Measurements from ENCODE around the gene HS3ST3A1. TPM values are rescaled to one million over a fixed set of nuclear protein-coding genes. Genes with fewer than 3 reads are reported as not detected.

HS3ST3A1 gene
- total and polyA plus RNA-seq, 2 of the 8 experiments (the other 6 are each of a cell fraction or from before 2014, with no cell fraction given), result 5.4 to 5.7 TPM

- Histone ChIP-seq H2AK5ac (ENCODE audit: low read depth, low read length) (no peak overlapping the region), H3K4me3 (ENCODE audit: extremely low read depth in 1 of 4, insufficient read depth in 2 of 4, low read depth in 3 of 4, low read length in 4 of 4) (no peak overlapping the region), H3K27me3 (replicated peaks in 1 of 4; ENCODE audit: control insufficient read depth in 3 of 4, extremely low read depth in 1 of 4, insufficient read depth in 3 of 4, low read length in 3 of 4) (no peaks in the 10 kb centered on the region), H4K91ac (replicated peaks; ENCODE audit: insufficient read length, low read length) (no peak overlapping the region), H4K20me1 (replicated peaks in 1 of 2; ENCODE audit: control insufficient read depth in 1 of 2, insufficient read depth in 2 of 2, low read length in 2 of 2) (no peaks in the 10 kb centered on the region), H4K5ac (ENCODE audit: insufficient read length, low read depth, low read length) (no peak overlapping the region), H3K9ac (replicated peaks in 1 of 4; ENCODE audit: extremely low read depth in 1 of 4, low read depth in 3 of 4, low read length in 3 of 4) (no peak overlapping the region), H2BK15ac (ENCODE audit: low read length) (no peak overlapping the region), H3K23me2 (ENCODE audit: low read depth, low read length) (no peaks in the 10 kb centered on the region; the same call in 1 of the 2 replicates), H2BK5ac (ENCODE audit: low read depth, low read length) (no peak overlapping the region), H4K8ac (ENCODE audit: extremely low read depth, insufficient read depth, low read length) (no peak overlapping the region), H2AFZ (ENCODE audit: low read length) (no peak overlapping the region), H3K56ac (replicated peaks; ENCODE audit: insufficient read length, low read depth, low read length) (no peak overlapping the region), H3K27ac (ENCODE audit: low read depth, low read length) (no peak overlapping the region), H2BK20ac (ENCODE audit: low read length) (no peak overlapping the region), H3K79me1 (ENCODE audit: low read depth, low read length) (no peaks in the 10 kb centered on the region), H3K4ac (replicated peaks; ENCODE audit: insufficient read length, low read depth, low read length) (no peak overlapping the region), H3K4me1 (replicated peaks in 1 of 4; ENCODE audit: control insufficient read depth in 3 of 4, insufficient read depth in 4 of 4, low read length in 3 of 4) (no peaks in the 10 kb centered on the region), H3K79me2 (ENCODE audit: control insufficient read depth in 1 of 2, insufficient read depth in 2 of 2, low read length in 2 of 2) (no peaks in the 10 kb centered on the region), H3K23ac (ENCODE audit: insufficient read length) (no peak overlapping the region), H3K36me3 (ENCODE audit: control insufficient read depth in 2 of 4, insufficient read depth in 4 of 4, low read length in 3 of 4) (no peaks in the 10 kb centered on the region), H3K9me3 (ENCODE audit: insufficient read depth in 2 of 2, low read depth in 1 of 2, low read length in 1 of 2) (no peaks in the 10 kb centered on the region), H2BK120ac (replicated peaks; ENCODE audit: low read depth, low read length) (no peak overlapping the region), H2BK12ac (ENCODE audit: low read depth, low read length) (no peak overlapping the region), H3K18ac (ENCODE audit: extremely low read depth, low read length) (peak overlapping the region; percentile 32; the same call in 1 of the 2 replicates), H3K4me2 (ENCODE audit: insufficient read depth in 1 of 2, low read depth in 2 of 2, low read length in 2 of 2) (no peak overlapping the region), H3K14ac (ENCODE audit: insufficient read length) (no peak overlapping the region)
- TF ChIP-seq TBP (IDR thresholded peaks at IDR 0.05; ENCODE audit: low read depth, low read length) (no peak), CREB1 (IDR thresholded peaks at IDR 0.05) (no peak), CHD2 (IDR thresholded peaks at IDR 0.05; ENCODE audit: low read length) (no peak), HDAC2 (IDR thresholded peaks at IDR 0.05; ENCODE audit: borderline replicate concordance in 1 of 2, low read depth in 2 of 2, low read length in 2 of 2) (no peak), RXRA (IDR thresholded peaks at IDR 0.05; ENCODE audit: insufficient read depth, low read depth, low read length) (no peak), SP4 (IDR thresholded peaks at IDR 0.05; ENCODE audit: low read length) (no peak), GTF2F1 (IDR thresholded peaks at IDR 0.05; ENCODE audit: borderline replicate concordance, low read depth, low read length) (no peak)
- POLR2A ChIA-PET (ENCODE audit: partially characterized antibody), result no interaction called here
- 85% methylated on average over 3 of the region's 3 CpGs; no CpG with 5 or more reads in 1 of the 2 experiments for WGBS, 2 experiments (ENCODE audit: extremely low coverage in 1 of 2, insufficient coverage in 1 of 2, insufficient read length in 1 of 2, insufficient replicate concordance in 2 of 2, low coverage in 1 of 2, low lambda C conversion rate in 2 of 2, missing lambda C conversion rate in 1 of 2)
- CTCF ChIA-PET (ENCODE audit: partially characterized antibody), result interaction anchor here (1.2 kb wide), 1 partner anchor 13 kb away, joined by 3 read pairs; no protein-coding TSS in a partner anchor
- FAIRE-seq (no peak), DNase-seq (ENCODE audit: low read depth in 1 of 2, low spot score in 2 of 2) (no peak)
Observed at GRCh38 chr17:13490427-13490826, 111.3 kb downstream of the HS3ST3A1 start.
